B cell (primary cell): ENCODE data around the gene ERICH2.

Source experiments
- EZH2 ChIP-seq: IDR thresholded peaks from 2 replicates; pipeline ENCODE4 v1.6.1; 2012; ENCODE audit warnings: borderline replicate concordance, low read depth, mild to moderate bottlenecking, moderate library complexity, low read length; ENCODE audit not compliant: insufficient read depth, poor library complexity, severe bottlenecking
- TF ChIP-seq, protein P1 (sequence below): fragments of 200-600 bp; IDR thresholded peaks from one replicate; pipeline ENCODE4 v1.8.0; 2022; ENCODE audit warnings: antibody characterized with exemption, mild to moderate bottlenecking

DNA sequence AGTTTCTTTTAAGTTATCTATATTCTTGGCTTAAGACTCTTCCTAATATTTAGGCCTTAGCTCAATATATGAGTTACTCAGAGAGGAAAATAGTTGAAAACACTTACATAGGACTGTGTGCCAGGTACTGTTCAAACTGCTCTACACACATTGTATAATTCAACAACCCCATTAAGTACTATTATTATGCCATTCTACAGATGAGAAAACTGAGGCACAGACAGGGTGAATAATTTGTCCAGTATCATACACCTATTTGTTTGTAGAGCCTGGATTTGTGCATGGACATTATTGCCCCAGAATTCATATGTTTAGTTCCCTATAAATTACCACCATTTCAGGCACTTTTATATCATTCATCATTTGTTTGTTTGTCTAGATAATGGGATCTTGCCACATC lies 28.8 kb downstream of the ERICH2 start:
- TF ChIP-seq EZH2 = no peak
- TF ChIP-seq, protein P1, sequence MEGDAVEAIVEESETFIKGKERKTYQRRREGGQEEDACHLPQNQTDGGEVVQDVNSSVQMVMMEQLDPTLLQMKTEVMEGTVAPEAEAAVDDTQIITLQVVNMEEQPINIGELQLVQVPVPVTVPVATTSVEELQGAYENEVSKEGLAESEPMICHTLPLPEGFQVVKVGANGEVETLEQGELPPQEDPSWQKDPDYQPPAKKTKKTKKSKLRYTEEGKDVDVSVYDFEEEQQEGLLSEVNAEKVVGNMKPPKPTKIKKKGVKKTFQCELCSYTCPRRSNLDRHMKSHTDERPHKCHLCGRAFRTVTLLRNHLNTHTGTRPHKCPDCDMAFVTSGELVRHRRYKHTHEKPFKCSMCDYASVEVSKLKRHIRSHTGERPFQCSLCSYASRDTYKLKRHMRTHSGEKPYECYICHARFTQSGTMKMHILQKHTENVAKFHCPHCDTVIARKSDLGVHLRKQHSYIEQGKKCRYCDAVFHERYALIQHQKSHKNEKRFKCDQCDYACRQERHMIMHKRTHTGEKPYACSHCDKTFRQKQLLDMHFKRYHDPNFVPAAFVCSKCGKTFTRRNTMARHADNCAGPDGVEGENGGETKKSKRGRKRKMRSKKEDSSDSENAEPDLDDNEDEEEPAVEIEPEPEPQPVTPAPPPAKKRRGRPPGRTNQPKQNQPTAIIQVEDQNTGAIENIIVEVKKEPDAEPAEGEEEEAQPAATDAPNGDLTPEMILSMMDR = no peak
